MCF 10A (cell line): ENCODE data around the gene DPP8. TPM values are rescaled to one million over a fixed set of nuclear protein-coding genes. Genes with fewer than 3 reads are reported as not detected.

ENCODE experiments used
- BruUV-seq: library from RNA; stranded (reverse); fragments of 400-500 nt; replicated peaks from 2 replicates; lab custom pipeline; 2021; lab: Mats Ljungman, UMichigan
- CTCF ChIA-PET: fragments of 300-600 bp; sonication (Branson Sonifier 250); formaldehyde crosslinking; extraction: SDS; loops from one replicate; lab custom pipeline; 2021; ENCODE audit warnings: antibody characterized with exemption, inconsistent platforms; lab: Yijun Ruan, JAX
- POLR2A ChIA-PET: fragments of 300-600, 350-650 bp; sonication (Branson Sonifier 250); formaldehyde crosslinking; extraction: SDS; loops from one replicate; lab custom pipeline; 2020; ENCODE audit warnings: antibody characterized with exemption, inconsistent platforms; lab: Yijun Ruan, JAX
- DNase-seq: peaks from one replicate; pipeline ENCODE4 v3.0.0-alpha.2; 2018; ENCODE audit not compliant: unreplicated experiment
- H3K27ac Mint-ChIP-seq: one replicate; pipeline ENCODE4 v1.8.0; 2022; ENCODE audit warnings: mild to moderate bottlenecking, low read depth, mixed read lengths; ENCODE audit not compliant: unreplicated experiment
- H3K27me3 Mint-ChIP-seq: one replicate; pipeline ENCODE4 v1.8.0; 2022; ENCODE audit warnings: mixed read lengths; ENCODE audit not compliant: insufficient read depth, unreplicated experiment
- H3K36me3 Mint-ChIP-seq: one replicate; pipeline ENCODE4 v1.8.0; 2022; ENCODE audit warnings: mild to moderate bottlenecking, moderate library complexity, mixed read lengths; ENCODE audit not compliant: insufficient read depth, unreplicated experiment
- H3K4me1 Mint-ChIP-seq: one replicate; pipeline ENCODE4 v1.8.0; 2022; ENCODE audit warnings: mixed read lengths; ENCODE audit not compliant: insufficient read depth, unreplicated experiment
- H3K4me3 Mint-ChIP-seq: one replicate; pipeline ENCODE4 v1.8.0; 2022; ENCODE audit warnings: mild to moderate bottlenecking, moderate library complexity, mixed read lengths; ENCODE audit not compliant: unreplicated experiment
- H3K9me3 Mint-ChIP-seq: one replicate; pipeline ENCODE4 v1.8.0; 2022; ENCODE audit warnings: mixed read lengths; ENCODE audit not compliant: unreplicated experiment
- intact Hi-C: fragments of 100-400 bp; cut with micrococcal nuclease; formaldehyde crosslinking; loops from 2 replicates; pipeline ENCODE4 v1.14.1; 2022
- total RNA-seq: library from RNA; stranded (reverse); gene quantifications from 2 replicates; pipeline ENCODE4 v1.2.3, GENCODE V29; 2022
- TF ChIP-seq, protein P1 (sequence below): fragments of 200-600 bp; IDR thresholded peaks from one replicate; pipeline ENCODE4 v1.8.0; 2022; ENCODE audit warnings: antibody characterized with exemption, mild to moderate bottlenecking; ENCODE audit not compliant: unreplicated experiment

Gene DPP8
- total RNA-seq, 1 experiment from 2014 or later = 24.5 TPM

DNA sequence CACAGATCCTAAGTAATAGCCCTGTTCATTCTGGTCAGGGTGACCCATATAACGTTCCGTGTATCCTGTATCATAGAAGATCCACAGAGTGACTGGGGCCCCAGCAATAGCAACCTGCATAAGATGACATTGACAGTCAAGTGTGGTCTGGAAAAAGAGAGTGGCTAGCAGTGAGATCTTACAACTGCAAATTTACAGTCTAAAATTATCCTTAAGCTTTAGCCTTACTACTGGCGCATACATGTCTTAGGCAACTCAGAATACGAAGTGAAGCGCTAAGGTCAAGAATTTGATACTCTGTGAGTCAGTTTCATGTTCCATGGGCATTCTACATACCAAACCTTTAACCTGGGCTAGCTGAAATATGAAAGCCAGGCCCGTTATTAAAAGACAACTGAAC is 65.5 kb downstream of the DPP8 start:
- no peaks in the 10 kb centered on the region for H3K27me3 Mint-ChIP-seq
- CTCF ChIA-PET = interaction anchor here (0.7 kb wide), 1 partner anchor 283 kb away, joined by 3 read pairs; no protein-coding TSS in a partner anchor
- H3K4me3 Mint-ChIP-seq = no peak overlapping the region
- BruUV-seq = no TSS peak
- H3K36me3 Mint-ChIP-seq = peaks cover 77% of the 10 kb centered on the region
- POLR2A ChIA-PET = no interaction called here
- H3K9me3 Mint-ChIP-seq = no peaks in the 10 kb centered on the region
- no peak overlapping the region for H3K27ac Mint-ChIP-seq
- DNase-seq = no peak
- TF ChIP-seq, protein P1, sequence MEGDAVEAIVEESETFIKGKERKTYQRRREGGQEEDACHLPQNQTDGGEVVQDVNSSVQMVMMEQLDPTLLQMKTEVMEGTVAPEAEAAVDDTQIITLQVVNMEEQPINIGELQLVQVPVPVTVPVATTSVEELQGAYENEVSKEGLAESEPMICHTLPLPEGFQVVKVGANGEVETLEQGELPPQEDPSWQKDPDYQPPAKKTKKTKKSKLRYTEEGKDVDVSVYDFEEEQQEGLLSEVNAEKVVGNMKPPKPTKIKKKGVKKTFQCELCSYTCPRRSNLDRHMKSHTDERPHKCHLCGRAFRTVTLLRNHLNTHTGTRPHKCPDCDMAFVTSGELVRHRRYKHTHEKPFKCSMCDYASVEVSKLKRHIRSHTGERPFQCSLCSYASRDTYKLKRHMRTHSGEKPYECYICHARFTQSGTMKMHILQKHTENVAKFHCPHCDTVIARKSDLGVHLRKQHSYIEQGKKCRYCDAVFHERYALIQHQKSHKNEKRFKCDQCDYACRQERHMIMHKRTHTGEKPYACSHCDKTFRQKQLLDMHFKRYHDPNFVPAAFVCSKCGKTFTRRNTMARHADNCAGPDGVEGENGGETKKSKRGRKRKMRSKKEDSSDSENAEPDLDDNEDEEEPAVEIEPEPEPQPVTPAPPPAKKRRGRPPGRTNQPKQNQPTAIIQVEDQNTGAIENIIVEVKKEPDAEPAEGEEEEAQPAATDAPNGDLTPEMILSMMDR = no peak
- H3K4me1 Mint-ChIP-seq = no peaks in the 10 kb centered on the region
- intact Hi-C loops = no loop called here

DNA sequence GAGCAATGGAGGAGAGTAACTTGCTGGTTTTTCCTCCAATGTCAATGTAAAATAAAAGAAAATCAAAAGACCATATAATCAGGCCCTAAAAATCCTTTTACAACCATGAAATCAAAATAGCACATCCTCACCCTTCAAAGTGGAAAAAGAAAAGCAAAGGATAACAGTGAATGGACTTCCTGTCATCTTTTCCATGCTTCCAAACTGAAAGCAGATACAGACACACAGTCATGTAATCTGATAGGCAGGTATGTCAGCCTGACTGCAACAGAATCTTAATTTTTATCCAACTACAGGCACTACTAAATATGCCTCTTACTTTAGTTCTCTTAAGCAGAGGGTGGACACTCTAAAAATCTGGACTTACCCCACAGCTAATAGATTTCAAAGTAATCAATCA is 66.9 kb downstream of the DPP8 start:
- H3K9me3 Mint-ChIP-seq = no peaks in the 10 kb centered on the region
- ChIA-PET POLR2A (no interaction called here), CTCF (no interaction called here)
- no peak overlapping the region for H3K4me3 Mint-ChIP-seq
- no peaks in the 10 kb centered on the region for H3K27me3 Mint-ChIP-seq
- H3K36me3 Mint-ChIP-seq = peaks cover 77% of the 10 kb centered on the region
- DNase-seq = no peak
- no TSS peak for BruUV-seq
- no peaks in the 10 kb centered on the region for H3K4me1 Mint-ChIP-seq
- no peak overlapping the region for H3K27ac Mint-ChIP-seq
- intact Hi-C loops = no loop called here
- TF ChIP-seq, protein P1 = no peak

DNA sequence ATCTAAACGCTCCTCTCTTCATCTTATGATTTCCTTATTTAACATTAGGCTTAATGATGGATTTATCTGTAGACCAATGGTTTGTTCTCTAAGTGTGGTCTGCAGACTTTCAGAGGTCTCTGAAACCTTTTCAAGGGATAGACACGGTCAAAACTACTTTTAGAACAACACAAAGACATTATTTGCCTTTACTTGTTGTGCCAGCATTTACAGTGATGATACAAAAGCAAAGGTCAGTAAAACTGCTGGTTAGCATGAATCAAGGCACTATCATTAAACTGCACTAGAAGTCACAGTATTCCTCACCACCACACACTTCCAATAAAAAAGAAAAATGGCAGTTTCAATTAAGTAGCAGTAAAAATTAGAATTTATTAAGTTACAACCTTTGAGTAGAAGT is 70.3 kb downstream of the DPP8 start:
- no peaks in the 10 kb centered on the region for H3K4me1 Mint-ChIP-seq
- peaks cover 85% of the 10 kb centered on the region for H3K36me3 Mint-ChIP-seq
- ChIA-PET CTCF (interaction anchor here (0.8 to 1.1 kb wide), 2 partner anchors 16 to 20 kb away, joined by 3 read pairs; no protein-coding TSS in a partner anchor), POLR2A (no interaction called here)
- no peaks in the 10 kb centered on the region for H3K9me3 Mint-ChIP-seq
- no TSS peak for BruUV-seq
- H3K4me3 Mint-ChIP-seq = no peak overlapping the region
- intact Hi-C loops = no loop called here
- H3K27ac Mint-ChIP-seq = no peak overlapping the region
- DNase-seq = no peak
- TF ChIP-seq, protein P1 = no peak
- no peaks in the 10 kb centered on the region for H3K27me3 Mint-ChIP-seq

DNA sequence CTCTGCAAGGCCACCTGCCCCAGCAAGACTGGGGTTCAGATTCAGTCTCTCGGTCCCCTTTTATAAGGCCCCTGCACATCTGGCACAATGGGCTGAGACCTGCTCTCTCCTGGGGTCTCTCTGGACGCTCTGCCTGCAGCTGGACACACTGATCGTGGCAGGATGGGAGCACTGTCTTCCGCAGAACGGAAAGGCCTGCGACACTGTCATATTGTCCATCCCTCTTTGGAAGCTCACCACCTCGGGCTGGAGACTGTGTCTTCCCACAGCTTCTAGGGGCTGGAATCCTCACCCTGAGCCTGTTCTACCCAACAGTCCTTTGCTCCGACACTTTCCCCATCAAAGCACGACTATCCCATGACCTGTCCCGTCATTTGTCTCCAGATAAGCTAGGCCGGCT is 83.3 kb downstream of the DPP8 start:
- TF ChIP-seq, protein P1 = no peak
- no TSS peak for BruUV-seq
- no peak overlapping the region for H3K27ac Mint-ChIP-seq
- no peak for DNase-seq
- intact Hi-C loops = no loop called here
- CTCF ChIA-PET = interaction anchor here (1.1 to 1.3 kb wide), 2 partner anchors 49 to 115 kb away, joined by 4 to 5 read pairs; no protein-coding TSS in a partner anchor
- H3K27me3 Mint-ChIP-seq = no peaks in the 10 kb centered on the region
- H3K9me3 Mint-ChIP-seq = no peaks in the 10 kb centered on the region
- no peak overlapping the region for H3K4me3 Mint-ChIP-seq
- H3K4me1 Mint-ChIP-seq = peaks cover 8% of the 10 kb centered on the region
- POLR2A ChIA-PET = interaction anchor here (1.0 kb wide), 1 partner anchor 26 kb away, joined by 3 read pairs; no protein-coding TSS in a partner anchor
- H3K36me3 Mint-ChIP-seq = peaks cover 6% of the 10 kb centered on the region
